Measurements from ENCODE around the gene HLA-DMB. TPM values are rescaled to one million over a fixed set of nuclear protein-coding genes. Genes with fewer than 3 reads are reported as not detected.

Gene HLA-DMB
- total RNA-seq, 1 experiment from 2014 or later = 1.7 TPM

DNA sequence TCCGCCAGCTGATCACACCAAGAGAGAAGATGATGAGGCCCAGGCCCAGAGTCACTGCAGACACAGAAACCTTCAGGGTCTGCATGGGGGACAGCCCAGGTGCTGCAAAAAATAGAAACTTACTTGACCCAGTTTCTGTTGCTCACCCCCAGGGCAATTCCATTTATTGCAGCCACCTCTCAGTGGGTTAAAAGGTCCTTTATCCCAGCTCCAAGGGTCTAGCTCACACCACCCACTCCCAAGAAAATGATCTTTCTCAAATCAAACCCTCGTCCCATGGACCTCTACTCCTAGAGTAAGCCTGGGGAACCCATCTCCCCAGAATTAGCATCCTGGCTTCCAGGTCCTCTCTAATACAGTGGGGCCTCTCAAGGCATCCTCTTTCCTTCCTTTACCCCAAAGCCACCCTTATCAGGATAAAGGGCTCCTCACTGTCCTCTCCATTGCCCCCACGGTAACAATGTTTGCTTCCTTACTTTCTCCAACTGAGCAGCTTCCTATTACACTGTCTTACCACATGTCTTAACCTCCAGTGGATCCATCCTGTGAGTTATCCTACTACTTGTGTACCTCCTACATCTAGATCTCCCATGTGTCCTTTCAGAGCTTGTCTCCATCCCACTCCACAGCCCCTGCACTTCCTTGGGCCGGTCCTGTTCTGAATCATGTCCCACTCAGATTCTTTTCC is 5.1 kb downstream of the HLA-DMB start:
- H3K27me3 Mint-ChIP-seq (ENCODE audit: low read depth) = peaks cover 18% of the 10 kb centered on the region
- no peaks in the 10 kb centered on the region for H3K9me3 Mint-ChIP-seq
- no peak overlapping the region for H2AK5ac ChIP-seq (ENCODE audit: insufficient read length, low read length)
- H3K27me3 ChIP-seq (ENCODE audit: insufficient read depth, low read length) = no peaks in the 10 kb centered on the region
- no peak overlapping the region for H3K9ac ChIP-seq (ENCODE audit: extremely low read depth, insufficient read length, low read length)
- no peak overlapping the region for H3K4ac ChIP-seq (ENCODE audit: low read depth, low read length)
- H4K20me1 ChIP-seq (ENCODE audit: control insufficient read depth, insufficient read depth, insufficient read length) = peaks cover 2% of the 10 kb centered on the region
- no peak overlapping the region for H4K8ac ChIP-seq (replicated peaks; ENCODE audit: insufficient read length, low read depth, low read length)
- no peak overlapping the region for H3K14ac ChIP-seq (ENCODE audit: insufficient read depth, low read length)
- no CpG with 5 or more reads among the region's 4 CpGs for WGBS (ENCODE audit: extremely low coverage, insufficient read length, low lambda C conversion rate)
- H3K4me2 ChIP-seq (ENCODE audit: insufficient read depth, insufficient read length, low read length) = no peak overlapping the region
- no peaks in the 10 kb centered on the region for H3K36me3 Mint-ChIP-seq (ENCODE audit: insufficient read depth in 1 of 3, low read depth in 3 of 3)
- H3K23ac ChIP-seq (ENCODE audit: insufficient read length, low read depth, low read length) = no peak overlapping the region
- H2BK15ac ChIP-seq (ENCODE audit: low read depth, low read length) = no peak overlapping the region
- H3K4me3 Mint-ChIP-seq = no peak overlapping the region
- H3K18ac ChIP-seq (ENCODE audit: insufficient read length, low read depth, low read length) = no peak overlapping the region
- no peak overlapping the region for H3K27ac Mint-ChIP-seq
- no peak overlapping the region for H3T11ph ChIP-seq (ENCODE audit: low read length)
- H3K4me1 ChIP-seq (ENCODE audit: insufficient read depth, low read length) = no peaks in the 10 kb centered on the region
- H2BK5ac ChIP-seq (ENCODE audit: insufficient read length, low read length) = no peak overlapping the region
- no peak overlapping the region for H3K27ac ChIP-seq (ENCODE audit: insufficient read length, low read depth, low read length)
- no peak overlapping the region for H2BK20ac ChIP-seq (ENCODE audit: low read depth, low read length, poor library complexity, severe bottlenecking)
- no peak overlapping the region for H4K5ac ChIP-seq (ENCODE audit: insufficient read length, low read depth, low read length)
- TF ChIP-seq, protein P1, sequence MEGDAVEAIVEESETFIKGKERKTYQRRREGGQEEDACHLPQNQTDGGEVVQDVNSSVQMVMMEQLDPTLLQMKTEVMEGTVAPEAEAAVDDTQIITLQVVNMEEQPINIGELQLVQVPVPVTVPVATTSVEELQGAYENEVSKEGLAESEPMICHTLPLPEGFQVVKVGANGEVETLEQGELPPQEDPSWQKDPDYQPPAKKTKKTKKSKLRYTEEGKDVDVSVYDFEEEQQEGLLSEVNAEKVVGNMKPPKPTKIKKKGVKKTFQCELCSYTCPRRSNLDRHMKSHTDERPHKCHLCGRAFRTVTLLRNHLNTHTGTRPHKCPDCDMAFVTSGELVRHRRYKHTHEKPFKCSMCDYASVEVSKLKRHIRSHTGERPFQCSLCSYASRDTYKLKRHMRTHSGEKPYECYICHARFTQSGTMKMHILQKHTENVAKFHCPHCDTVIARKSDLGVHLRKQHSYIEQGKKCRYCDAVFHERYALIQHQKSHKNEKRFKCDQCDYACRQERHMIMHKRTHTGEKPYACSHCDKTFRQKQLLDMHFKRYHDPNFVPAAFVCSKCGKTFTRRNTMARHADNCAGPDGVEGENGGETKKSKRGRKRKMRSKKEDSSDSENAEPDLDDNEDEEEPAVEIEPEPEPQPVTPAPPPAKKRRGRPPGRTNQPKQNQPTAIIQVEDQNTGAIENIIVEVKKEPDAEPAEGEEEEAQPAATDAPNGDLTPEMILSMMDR (conservative IDR thresholded peaks at IDR 0.05) = no peak
- H2BK12ac ChIP-seq (ENCODE audit: insufficient read length, low read depth, low read length) = no peak overlapping the region
- H2AFZ ChIP-seq (ENCODE audit: low read length) = no peak overlapping the region
- no peak overlapping the region for H4K91ac ChIP-seq (ENCODE audit: insufficient read length, low read depth, low read length)
- no peaks in the 10 kb centered on the region for H3K9me3 ChIP-seq (ENCODE audit: control insufficient read depth, low read depth, low read length)
- no peaks in the 10 kb centered on the region for H3K79me2 ChIP-seq (ENCODE audit: insufficient read depth, low read length)
- peaks cover 2% of the 10 kb centered on the region in 2 experiments; a peak in 2 of 4 replicates for H3K4me1 Mint-ChIP-seq
- H3K23me2 ChIP-seq (ENCODE audit: insufficient read length, low read depth, low read length, poor library complexity, severe bottlenecking) = no peaks in the 10 kb centered on the region
- no peak for DNase-seq
- no peak overlapping the region for H3K56ac ChIP-seq (ENCODE audit: insufficient read length, low read depth, low read length)
- H2BK120ac ChIP-seq (ENCODE audit: low read depth, low read length, poor library complexity, severe bottlenecking) = no peak overlapping the region
- H3K79me1 ChIP-seq (ENCODE audit: insufficient read depth, low read depth, low read length, poor library complexity, severe bottlenecking) = no peaks in the 10 kb centered on the region
